Loucy (cell line): ENCODE results near the gene ALDH6A1.

Experiments used
- H2AFZ ChIP-seq: fragments of 200-600 bp; sonication (generic); 2 replicates; pipeline ENCODE4 v1.6.0; 2016; ENCODE audit warnings: antibody characterized with exemption, mild to moderate bottlenecking, low read length, moderate library complexity
- H3F3A ChIP-seq: fragments of 200-600 bp; 2 replicates; pipeline ENCODE4 v1.6.0; 2016; ENCODE audit warnings: antibody characterized with exemption, low read depth, mild to moderate bottlenecking
- H3K27me3 ChIP-seq: fragments of 200-600 bp; sonication (generic); 2 replicates; pipeline ENCODE4 v1.6.1; 2014; ENCODE audit warnings: low read length, mild to moderate bottlenecking; ENCODE audit not compliant: insufficient read depth, poor library complexity, severe bottlenecking
- H3K36me3 ChIP-seq: fragments of 200-600 bp; sonication (generic); 2 replicates; pipeline ENCODE4 v1.6.1; 2016; ENCODE audit warnings: low read length; ENCODE audit not compliant: insufficient read depth
- H3K4me1 ChIP-seq: fragments of 200-600 bp; sonication (generic); 2 replicates; pipeline ENCODE4 v1.5.1; 2014; ENCODE audit warnings: low read length, mild to moderate bottlenecking; ENCODE audit not compliant: insufficient read depth, poor library complexity, severe bottlenecking
- H3K4me2 ChIP-seq: fragments of 200-600 bp; sonication (generic); 2 replicates; pipeline ENCODE4 v1.6.0; 2014; ENCODE audit warnings: antibody characterized with exemption, low read length, low read depth, mild to moderate bottlenecking; ENCODE audit not compliant: poor library complexity, severe bottlenecking
- H3K4me3 ChIP-seq: fragments of 200-600 bp; sonication (generic); 2 replicates; pipeline ENCODE4 v1.5.1; 2014; ENCODE audit warnings: low read length, mild to moderate bottlenecking, mixed read lengths; ENCODE audit not compliant: poor library complexity, severe bottlenecking
- H3K79me2 ChIP-seq: fragments of 200-600 bp; sonication (generic); 2 replicates; pipeline ENCODE4 v1.6.1; 2014; ENCODE audit warnings: low read length; ENCODE audit not compliant: insufficient read depth
- H3K9ac ChIP-seq: fragments of 200-600 bp; sonication (generic); 2 replicates; pipeline ENCODE4 v1.6.0; 2014; ENCODE audit warnings: mild to moderate bottlenecking, low read depth, low read length, moderate library complexity; ENCODE audit not compliant: poor library complexity, severe bottlenecking
- H3K9me2 ChIP-seq: fragments of 200-600 bp; sonication (generic); replicated peaks from 2 replicates; pipeline ENCODE4 v1.6.1; 2016; ENCODE audit warnings: low read depth, low read length, mixed read lengths
- H3K9me3 ChIP-seq: fragments of 200-600 bp; sonication (generic); 2 replicates; pipeline ENCODE4 v1.6.1; 2014; ENCODE audit warnings: mild to moderate bottlenecking, antibody characterized with exemption, low read length, low read depth; ENCODE audit not compliant: insufficient read depth
- H4K20me1 ChIP-seq: fragments of 200-600 bp; sonication (generic); 2 replicates; pipeline ENCODE4 v1.6.0; 2014; ENCODE audit warnings: antibody characterized with exemption, low read length, mild to moderate bottlenecking; ENCODE audit not compliant: insufficient read depth, poor library complexity, severe bottlenecking
- CTCF ChIP-seq: fragments of 200-600 bp; sonication (generic); conservative IDR thresholded peaks from 2 replicates; pipeline ENCODE4 v1.5.1; 2014; ENCODE audit warnings: mild to moderate bottlenecking, antibody characterized with exemption, low read length
- EZH2phosphoT487 ChIP-seq: fragments of 200-600 bp; IDR thresholded peaks from 2 replicates; pipeline ENCODE4 v1.6.1; 2018; ENCODE audit warnings: antibody characterized with exemption, mild to moderate bottlenecking, moderate library complexity, borderline replicate concordance

ALDH6A1 gene

DNA sequence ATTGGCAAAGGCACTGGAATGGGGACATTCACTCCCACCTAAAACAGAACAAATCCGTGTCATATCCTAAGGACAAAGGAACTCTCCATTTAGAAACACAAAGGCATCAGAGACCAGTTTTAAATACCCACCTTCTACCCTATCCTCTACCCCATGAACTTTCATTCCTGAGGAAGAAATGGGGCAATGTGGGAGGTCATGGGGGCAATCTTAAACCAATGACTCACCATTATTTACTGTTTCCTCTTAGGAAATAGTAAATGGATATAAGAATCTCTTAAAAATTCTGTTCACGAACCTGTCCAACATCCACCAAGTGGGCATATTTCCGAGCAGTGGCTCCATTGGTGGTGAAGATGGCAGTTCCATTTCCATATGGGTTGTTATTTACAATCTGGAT lies 19.4 kb downstream of the ALDH6A1 start:
- Histone ChIP-seq H3K4me2 (no peak overlapping the region), H3K9me2 (no peaks in the 10 kb centered on the region), H3K4me3 (no peak overlapping the region), H4K20me1 (no peaks in the 10 kb centered on the region), H2AFZ (no peak overlapping the region), H3K79me2 (no peaks in the 10 kb centered on the region), H3K27me3 (no peaks in the 10 kb centered on the region), H3K36me3 (no peaks in the 10 kb centered on the region), H3K9ac (no peak overlapping the region), H3K4me1 (no peaks in the 10 kb centered on the region), H3F3A (no peaks in the 10 kb centered on the region), H3K9me3 (no peaks in the 10 kb centered on the region)
- TF ChIP-seq EZH2phosphoT487 (no peak), CTCF (no peak)

DNA sequence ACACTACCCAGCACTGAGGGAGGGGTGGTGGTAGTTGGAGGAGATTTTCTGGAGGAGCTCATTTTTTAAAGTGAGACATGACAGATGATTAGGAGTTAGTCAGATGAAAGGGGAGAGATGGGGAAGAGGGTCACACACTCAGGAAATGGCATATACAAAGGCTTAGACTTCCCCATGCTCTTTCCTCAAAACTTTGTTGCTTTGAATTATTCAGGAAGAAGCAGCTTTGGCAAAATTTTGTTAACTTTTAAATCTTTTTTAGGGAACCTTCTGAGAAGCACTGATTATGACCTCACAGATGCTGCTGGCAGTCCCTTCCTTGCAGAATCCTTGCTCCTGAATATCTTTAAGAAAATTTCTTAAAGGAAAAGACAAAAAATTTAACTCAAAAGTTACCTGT lies 19.8 kb downstream of the ALDH6A1 start:
- Histone ChIP-seq H3K9me3 (no peaks in the 10 kb centered on the region), H4K20me1 (no peaks in the 10 kb centered on the region), H3F3A (no peaks in the 10 kb centered on the region), H3K9me2 (no peaks in the 10 kb centered on the region), H3K9ac (no peak overlapping the region), H3K4me2 (no peak overlapping the region), H3K79me2 (no peaks in the 10 kb centered on the region), H2AFZ (no peak overlapping the region), H3K27me3 (no peaks in the 10 kb centered on the region), H3K36me3 (no peaks in the 10 kb centered on the region), H3K4me3 (no peak overlapping the region), H3K4me1 (no peaks in the 10 kb centered on the region)
- no peak for TF ChIP-seq CTCF
- no peak for TF ChIP-seq EZH2phosphoT487

- TF ChIP-seq CTCF (no peak), EZH2phosphoT487 (no peak)
- no peaks in the 10 kb centered on the region for H3F3A ChIP-seq
- no peak overlapping the region for H3K4me2 ChIP-seq
- H4K20me1 ChIP-seq, result no peaks in the 10 kb centered on the region
- H3K4me3 ChIP-seq, result no peak overlapping the region
- H3K9me2 ChIP-seq, result no peaks in the 10 kb centered on the region
- no peaks in the 10 kb centered on the region for H3K79me2 ChIP-seq
- no peak overlapping the region for H2AFZ ChIP-seq
- no peaks in the 10 kb centered on the region for H3K9me3 ChIP-seq
- H3K4me1 ChIP-seq, result no peaks in the 10 kb centered on the region
- H3K9ac ChIP-seq, result no peak overlapping the region
- H3K27me3 ChIP-seq, result no peaks in the 10 kb centered on the region
- no peaks in the 10 kb centered on the region for H3K36me3 ChIP-seq
These were observed 21.5 kb downstream of the ALDH6A1 start for GRCh38 chr14:74062809-74063150.
